Neural progenitor cell (in vitro differentiated cells): Measurements from ENCODE around the gene ABTB2.

ENCODE experiments used
- CTCF ChIP-seq: fragments of 200-600 bp; sonication (generic); IDR thresholded peaks from 2 replicates; pipeline ENCODE4 v1.5.1; 2017; ENCODE audit warnings: antibody characterized with exemption, mild to moderate bottlenecking
- EZH2 ChIP-seq: fragments of 200-600 bp; sonication (generic); IDR thresholded peaks from 2 replicates; pipeline ENCODE4 v1.6.1; 2017; ENCODE audit warnings: antibody characterized with exemption, mild to moderate bottlenecking, moderate library complexity
- EZH2phosphoT487 ChIP-seq: fragments of 200-600 bp; sonication (generic); IDR thresholded peaks from 2 replicates; pipeline ENCODE4 v1.6.1; 2017; ENCODE audit warnings: antibody characterized with exemption

- TF ChIP-seq CTCF: no peak
- TF ChIP-seq EZH2: no peak
- no peak for TF ChIP-seq EZH2phosphoT487
Measured at GRCh38 chr11:34406413-34406812, 48.6 kb upstream of the ABTB2 start.
